Measurements from ENCODE around the gene MALRD1.
A peak's percentile ranks its signal among the peaks of the same experiment; 100 is the strongest.

MALRD1 gene

DNA sequence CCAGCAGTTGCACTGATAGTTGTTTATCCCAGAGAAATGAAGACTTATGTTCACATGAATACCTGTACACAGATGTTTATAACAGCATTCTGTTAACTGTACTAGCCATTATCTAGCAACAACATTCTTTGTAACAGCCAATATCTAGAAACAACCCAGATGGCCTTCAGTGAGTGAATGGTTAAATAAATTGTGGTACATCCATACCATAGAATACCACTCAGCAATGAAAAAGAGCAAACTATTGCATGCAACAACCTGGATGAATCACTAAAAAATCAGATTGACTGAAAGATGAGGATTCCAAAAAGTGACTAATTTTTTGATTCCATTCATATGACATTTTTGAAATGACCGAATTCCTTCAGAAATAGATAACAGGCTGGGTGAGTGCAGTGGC lies 360.3 kb downstream of the MALRD1 start:
- no peak for DNase-seq

DNA sequence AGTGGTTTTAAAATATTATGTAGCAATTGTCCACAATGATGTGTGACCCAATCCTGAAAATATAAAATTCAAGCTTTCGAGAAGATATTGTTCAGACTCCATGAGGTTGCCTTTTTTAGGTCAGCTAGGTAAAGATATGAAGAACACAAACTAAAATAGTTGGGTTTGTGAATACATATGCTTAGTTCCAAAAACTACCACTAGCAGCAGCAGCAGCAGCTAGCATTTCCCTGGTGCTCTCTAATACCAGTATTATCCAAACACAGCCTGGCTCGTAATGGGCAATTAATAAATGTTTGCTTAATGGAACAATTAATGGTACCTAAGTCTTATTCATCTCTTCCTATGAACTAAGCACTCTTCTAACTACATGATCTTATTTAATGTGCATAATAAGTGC lies 362.5 kb downstream of the MALRD1 start:
- no peak for DNase-seq

DNA sequence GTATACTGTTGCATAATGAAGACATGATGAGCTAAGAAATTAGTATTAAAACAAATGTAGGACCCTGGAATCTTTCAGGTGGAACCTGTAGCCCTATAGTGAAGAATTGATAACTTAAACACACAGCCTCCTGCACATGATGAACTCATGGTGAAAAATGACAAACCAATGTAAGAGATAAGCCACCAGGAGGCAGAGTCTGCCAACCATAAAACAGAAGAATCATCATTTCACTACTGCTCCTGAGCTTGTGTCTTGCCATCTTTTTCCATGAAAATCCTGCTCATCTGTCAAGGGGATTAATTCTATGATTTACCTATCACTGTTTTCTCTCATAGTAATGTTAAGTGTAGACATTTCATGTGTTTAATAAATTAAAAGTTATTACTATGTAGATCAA lies 363.9 kb downstream of the MALRD1 start:
- DNase-seq, result peak; percentile 42

DNA sequence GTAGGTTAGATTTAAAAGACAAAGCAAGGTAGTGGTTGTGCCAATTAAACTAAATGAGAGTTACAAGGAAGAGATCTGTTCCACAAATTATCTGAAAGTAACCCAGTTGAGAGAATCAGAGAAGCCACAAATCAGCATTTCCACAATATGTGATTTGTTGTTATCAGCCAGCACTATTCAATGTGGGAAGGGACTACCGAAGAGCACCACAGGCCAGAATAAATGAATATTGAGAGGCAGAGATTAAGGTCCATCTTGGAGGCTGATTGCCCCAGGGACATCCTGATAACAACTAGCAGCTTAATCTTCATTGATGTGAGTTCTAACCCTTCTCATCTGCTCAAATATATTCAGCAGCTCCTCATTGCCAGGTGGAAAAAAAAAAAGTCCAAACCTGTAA lies 367.6 kb downstream of the MALRD1 start:
- DNase-seq, result no peak

DNA sequence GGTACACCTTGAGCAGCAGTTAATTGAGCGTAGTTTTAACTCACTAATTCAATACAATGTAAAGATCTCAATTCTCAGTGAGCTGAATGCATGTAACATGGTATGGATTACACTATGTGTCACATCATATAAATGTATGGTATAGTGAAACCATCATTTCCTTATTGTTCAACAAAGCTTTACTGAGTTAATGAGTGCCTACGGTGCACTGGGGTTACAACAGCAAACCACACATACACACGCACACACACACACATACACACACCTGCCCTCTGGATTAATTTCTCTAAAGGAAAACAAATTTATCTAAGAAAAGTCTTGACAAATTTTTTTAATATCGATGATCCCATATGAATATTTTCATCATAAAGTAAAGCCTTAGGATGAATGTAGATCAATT lies 369.1 kb downstream of the MALRD1 start:
- DNase-seq, result no peak

DNA sequence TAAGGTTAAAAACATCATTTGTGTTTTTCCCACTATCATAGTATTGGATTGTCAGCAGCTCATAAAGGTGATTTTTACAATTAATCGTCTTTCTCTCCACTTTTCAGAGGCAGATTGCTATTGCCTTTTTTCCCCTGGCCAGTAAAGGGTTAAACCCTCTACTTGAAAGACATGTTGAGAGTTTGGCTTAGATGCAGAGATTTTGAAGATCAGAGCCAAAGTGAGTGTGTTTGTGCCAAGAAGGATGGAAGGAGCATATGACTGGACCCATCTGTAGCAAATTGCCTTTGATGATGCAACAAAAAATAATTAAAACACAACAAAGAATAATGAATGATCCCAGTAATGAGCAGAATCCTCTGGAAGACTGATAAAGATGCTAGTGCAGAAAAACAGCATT lies 373.1 kb downstream of the MALRD1 start:
- no peak for DNase-seq

DNA sequence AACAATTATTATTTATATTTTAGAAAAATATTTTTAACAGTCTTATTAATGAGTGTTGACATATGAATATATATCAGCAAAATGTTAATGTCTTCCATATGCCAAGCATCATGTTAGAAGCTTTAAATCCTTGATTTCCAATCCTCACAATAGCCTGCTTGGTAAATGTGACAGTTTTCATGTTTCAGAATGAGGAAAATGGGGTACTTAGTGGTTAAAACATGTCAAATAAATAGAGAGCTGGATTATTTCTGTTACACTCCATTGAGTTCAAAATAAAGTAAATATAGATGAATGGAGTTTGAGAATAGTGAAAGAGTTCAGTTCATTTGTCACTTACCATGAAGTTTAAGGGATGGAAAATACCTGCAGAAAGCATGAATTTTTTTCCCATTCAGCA lies 377.4 kb downstream of the MALRD1 start:
- no peak for DNase-seq

DNA sequence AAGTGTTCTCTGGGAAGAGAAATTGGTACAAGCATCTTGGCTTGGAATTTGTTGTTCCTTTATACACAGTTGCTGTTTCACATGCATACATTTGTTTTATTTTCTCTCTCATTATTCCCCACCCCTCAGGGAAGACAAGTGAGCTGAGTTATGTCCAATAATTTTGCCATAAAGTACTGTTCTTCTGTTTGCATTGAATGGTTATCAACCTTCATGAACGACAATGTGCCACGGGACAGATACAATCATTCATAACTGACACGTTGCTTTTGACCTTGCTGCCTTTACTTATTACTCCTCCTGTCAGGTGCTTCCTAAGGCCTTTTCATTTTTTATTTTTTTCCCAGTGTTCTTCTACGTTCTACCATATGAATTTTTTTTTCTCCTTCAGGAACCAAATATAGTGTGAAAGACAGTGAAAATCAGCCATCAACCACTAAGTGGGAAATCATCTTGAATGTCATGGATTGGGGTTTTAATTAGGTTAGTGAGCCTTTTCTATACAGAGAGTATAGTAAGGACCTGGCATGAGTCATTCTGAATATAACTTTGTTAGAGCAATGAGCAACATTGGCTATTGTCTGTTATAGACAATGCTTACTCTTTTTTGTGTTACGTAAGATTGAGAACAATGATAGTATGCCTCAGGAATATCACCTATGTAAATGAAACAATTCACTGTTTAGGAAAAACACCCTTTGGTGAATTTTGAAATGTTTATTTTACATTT lies 383.2 kb downstream of the MALRD1 start:
- no peak for DNase-seq

DNA sequence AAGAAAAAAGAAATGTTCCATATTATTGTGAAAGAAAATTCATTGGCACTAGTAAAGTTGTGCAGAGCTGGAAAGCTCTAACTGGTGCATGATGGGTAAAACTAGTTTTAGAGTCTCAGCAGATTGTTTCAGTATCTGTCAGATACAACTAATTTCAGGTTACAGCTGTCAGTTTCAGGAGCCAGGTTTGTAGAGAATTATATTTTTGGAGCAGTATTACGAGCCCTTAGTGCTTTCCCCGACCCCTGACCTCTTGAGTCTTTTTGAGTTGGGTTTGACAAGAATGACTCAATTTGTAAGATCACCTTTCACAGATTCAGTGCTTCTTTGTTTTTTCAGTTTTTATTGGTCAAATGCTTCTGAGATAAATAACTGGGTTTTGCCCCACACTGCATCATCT lies 401.3 kb downstream of the MALRD1 start:
- no peak for DNase-seq

DNA sequence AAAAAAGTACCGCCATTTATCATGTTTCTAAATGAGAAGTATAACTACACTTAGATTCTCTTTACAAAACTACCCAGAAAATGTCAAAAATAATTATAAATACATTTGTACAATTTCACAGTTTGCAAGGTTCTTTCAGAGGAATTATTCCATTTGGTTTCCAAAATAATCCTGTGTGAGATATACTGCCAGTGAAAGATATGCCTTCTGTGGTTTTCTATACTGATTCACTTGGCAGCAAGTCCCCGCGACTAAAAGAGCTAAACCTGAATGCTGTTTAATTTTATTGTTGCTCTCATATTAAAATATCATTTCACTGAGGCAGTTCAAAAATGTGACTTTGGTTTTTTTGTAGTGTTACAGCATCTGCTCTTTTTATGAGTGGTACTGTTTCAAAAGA lies 402.8 kb downstream of the MALRD1 start:
- DNase-seq, result no peak

DNA sequence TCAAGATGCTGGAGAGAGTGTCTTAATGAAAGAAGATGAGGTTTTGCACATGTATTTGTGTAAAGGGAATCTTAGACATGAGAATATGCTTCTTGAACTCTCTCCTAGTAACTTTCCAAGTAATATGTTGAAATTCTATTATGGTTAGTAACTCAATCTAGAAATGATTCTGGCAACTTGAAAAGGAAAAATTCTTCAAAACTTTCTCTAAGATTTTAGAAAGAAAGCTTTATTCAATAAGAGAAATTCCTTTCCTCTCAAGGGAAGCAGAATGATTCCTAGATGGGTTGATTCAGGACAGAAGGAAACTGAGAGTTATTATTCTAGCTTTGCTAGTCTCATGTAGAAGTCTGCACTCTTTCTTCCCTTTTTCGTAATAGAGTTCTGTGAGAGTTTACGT lies 403.3 kb downstream of the MALRD1 start:
- DNase-seq, result no peak

DNA sequence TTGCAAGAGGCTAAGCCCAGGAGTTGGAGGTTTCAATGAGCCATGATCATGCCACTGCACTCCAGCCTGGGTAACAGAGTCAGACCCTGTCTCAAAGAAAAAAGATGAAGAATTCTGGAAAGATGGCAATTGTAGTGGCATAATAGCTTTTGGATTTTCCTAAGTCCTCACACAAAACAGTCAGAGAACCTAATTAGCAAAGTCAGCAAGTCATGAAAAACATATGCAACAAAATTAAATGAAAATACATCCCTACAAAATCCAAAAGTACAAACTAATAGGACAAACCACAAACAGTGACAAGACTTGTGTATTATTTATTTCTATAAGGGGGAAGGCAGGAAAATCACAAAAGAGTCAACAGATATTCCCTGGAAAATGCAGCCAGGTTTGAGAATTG lies 405.4 kb downstream of the MALRD1 start:
- DNase-seq, result no peak

DNA sequence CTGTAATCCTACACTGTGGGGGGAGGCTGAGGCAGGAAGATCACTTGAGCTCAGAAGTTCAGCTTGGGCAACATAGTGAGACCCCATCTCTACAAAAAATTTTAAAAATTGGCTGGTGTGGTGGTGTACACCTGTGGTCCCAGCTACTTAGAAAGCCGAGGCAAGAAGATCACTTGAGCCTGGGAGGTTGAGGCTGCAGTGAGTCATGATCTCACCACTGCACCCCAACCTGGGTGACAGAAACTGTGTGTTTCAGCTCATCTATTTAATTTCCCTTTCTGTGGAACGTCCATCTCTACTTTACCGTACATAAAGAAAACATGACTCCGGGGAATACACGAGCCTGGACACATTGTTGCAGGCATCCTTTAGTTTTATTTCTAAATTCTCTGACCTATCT lies 413.0 kb downstream of the MALRD1 start:
- DNase-seq, result no peak

DNA sequence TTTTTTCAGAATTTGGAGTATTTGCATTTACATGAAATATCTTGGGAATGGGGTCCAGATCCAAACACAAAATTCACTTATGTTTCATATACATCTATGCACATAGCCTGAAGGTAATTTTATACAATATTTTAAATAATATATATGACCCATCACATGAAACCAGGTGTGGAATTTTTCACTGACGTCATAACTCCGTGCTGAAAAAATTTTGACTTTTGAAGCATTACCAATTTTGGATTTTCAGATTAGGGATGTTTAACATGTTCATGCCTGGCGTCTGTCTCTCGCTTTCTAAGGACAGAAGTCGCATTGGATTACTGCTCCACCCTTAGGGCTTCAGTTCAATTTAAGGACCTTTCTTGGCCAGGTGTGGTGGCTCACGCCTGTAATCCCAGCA lies 418.1 kb downstream of the MALRD1 start:
- DNase-seq, result no peak

DNA sequence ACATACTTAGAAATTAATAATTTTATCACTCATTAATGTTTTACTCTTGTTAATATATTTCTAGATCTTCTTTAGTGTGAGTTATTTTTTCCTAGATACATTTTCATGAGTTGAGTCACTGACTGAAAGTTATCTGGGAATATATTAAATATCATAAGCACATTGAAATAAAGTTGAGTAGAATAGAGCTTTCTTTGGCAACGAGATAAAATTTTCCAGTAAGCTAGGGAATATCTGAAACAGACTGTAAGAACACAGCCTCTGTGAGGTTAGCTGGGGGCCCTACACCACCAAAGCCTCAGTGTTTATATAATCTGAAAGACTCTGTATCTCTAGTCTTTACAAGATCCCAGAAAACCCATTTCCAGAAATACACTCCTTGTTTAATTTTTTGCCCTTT lies 419.8 kb downstream of the MALRD1 start:
- no peak for DNase-seq

DNA sequence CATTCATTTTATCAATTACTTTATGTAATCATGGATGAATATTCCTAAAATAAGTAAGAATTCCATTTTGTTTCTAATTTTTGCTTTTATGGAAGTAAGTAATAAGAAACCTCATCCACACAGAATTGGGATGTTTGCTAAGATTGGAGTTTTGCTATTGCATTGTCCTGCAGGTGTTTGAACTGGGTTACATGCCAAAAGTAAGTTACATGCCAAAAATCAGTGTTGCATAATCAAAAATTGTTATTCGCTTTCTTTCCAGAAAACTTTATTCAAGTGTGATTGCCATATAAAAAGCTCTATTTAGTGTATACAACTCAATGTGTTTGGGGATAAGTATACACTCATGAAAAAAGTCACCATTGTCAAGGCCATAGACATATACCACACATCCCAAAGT lies 420.9 kb downstream of the MALRD1 start:
- DNase-seq, result no peak

DNA sequence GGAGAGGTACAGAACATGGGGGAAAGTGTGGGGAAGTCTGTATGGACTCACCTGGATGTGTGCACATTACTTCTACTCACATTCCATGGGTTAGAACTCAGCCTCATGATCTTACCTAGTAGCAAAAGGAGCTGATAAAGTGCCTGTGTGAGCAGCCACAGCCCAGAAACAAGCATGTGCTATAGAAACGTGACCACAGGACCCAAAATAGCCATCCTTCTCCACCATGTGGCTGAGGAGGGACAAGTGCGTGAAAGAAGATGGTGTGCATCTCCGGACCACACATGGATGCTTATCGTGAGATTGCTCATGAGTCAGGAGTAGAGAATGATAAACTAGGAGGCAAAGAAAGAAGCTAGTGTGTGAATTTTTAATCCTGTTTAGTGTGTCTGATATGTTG lies 431.3 kb downstream of the MALRD1 start:
- no peak for DNase-seq

DNA sequence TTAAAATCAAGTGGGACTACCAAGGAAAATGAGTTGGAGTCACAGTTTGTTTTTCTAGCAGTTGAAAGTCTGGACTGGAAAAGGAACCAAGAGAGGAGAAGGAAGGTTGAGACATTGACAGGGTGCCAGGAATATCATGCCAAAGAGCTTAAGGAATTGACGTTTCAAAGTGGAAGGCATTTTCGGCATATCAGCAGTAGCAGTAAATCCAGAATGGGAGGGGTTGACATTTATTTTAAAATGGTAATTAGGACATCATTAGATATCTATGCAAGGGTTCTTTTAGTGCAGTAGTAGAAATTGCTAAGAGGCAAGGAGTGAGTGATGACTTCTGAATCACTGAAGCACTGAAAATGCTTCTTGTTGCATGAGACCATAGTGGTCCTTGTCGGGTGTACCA lies 431.8 kb downstream of the MALRD1 start:
- no peak for DNase-seq

DNA sequence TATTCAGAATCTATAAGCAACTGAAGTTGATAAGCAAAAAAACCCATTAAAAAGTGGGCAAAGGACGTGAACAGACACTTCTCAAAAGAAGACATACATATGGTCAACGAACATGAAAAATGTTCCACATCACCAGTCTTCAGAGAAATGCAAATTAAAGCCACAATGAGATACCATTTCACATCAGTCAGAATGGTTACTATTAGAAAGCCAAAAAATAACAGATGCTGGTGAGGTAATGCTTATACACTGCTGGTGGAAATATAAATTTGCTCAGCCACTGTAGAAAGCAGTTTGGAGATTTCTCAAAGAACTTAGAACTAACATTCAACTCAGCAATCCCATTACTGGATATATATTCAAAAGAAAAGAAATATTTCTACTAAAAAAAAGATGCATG lies 434.8 kb downstream of the MALRD1 start:
- no peak for DNase-seq

DNA sequence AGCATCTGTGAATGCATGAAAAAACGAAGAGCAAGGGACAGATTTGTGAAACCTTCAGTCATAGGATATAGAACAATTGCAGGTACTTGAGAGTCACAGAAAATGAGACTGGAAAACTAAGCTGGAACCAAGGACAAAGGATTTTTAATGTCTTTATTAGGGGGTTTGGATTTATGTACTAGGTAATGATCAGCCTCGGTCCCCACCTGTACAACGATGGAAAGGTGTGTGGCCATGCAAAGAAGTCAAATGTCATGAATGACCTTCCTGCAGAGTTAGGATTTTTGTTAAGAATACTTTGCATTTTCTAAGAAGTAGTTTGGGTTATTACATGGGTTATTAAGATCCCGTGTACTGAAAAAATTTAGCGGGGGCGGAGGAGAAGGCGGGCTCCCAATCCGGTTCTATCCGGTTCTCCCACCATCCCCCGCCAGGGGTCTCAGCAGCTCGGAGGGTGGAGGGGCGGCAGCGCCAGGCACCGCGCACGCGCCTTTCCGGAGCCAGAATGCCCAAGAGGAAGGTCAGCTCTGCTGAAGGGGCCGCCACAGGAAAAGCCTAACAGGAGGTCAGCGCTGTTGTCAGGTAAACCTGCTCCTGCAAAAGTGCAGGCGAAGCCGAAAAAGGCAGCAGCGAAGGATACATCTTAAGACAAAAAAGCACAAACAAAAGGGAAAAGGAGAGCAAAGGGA lies 440.1 kb downstream of the MALRD1 start:
- peak; percentile 44 for DNase-seq

DNA sequence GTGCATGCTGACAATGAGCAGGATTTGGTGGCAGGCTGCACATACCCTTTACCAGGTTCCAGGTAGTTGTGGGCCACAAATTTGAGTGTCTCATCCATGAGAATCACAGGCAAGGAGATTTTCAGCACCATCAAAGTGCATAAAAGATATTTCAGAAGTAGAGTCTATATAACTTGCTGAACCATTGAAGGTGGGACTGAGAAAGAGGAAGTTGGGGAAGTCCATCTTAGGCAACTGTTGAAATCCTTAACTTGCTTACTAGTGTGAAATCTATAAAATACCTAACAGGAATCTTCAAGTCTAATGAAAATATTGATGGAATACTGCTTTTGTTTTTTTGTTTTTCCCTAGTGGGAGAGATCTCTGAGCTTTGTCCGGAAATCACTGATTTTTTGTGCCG lies 442.6 kb downstream of the MALRD1 start:
- DNase-seq, result peak; percentile 35

DNA sequence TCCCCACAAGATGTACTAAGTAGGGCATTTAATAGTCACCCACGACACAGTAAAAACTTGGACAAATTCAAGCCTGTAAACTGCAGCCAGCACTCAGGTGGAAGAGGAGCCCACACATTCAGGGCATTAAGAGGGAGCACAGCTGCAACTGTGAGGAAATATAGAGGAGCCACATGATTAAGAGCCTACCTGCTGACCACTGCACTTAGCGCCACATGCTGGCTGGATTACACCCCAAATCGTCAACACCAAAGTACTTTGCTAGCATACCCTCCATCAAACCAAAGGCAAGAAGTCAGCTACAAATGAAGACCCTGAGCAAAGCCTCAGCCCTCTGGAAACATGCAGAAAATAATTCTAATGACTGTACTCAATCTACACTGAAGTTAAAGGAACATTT lies 445.3 kb downstream of the MALRD1 start:
- DNase-seq, result no peak

DNA sequence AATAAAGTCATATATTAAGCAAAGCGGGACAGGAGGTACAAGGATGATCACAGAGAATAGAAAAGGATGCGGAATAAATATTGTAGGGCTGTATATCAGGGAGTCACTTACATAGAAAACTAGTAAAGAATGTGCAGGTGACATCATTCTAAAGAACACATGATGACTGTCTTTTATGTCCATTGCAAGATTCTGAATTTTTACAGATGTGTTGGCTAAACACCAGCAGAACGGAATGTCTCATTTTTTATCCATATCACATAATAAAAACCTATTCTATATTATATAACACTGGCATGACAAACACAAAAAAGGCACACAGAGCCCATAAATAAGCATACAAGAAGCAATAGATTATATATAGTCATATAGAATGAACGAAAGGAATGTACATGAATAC lies 448.4 kb downstream of the MALRD1 start:
- DNase-seq, result no peak

DNA sequence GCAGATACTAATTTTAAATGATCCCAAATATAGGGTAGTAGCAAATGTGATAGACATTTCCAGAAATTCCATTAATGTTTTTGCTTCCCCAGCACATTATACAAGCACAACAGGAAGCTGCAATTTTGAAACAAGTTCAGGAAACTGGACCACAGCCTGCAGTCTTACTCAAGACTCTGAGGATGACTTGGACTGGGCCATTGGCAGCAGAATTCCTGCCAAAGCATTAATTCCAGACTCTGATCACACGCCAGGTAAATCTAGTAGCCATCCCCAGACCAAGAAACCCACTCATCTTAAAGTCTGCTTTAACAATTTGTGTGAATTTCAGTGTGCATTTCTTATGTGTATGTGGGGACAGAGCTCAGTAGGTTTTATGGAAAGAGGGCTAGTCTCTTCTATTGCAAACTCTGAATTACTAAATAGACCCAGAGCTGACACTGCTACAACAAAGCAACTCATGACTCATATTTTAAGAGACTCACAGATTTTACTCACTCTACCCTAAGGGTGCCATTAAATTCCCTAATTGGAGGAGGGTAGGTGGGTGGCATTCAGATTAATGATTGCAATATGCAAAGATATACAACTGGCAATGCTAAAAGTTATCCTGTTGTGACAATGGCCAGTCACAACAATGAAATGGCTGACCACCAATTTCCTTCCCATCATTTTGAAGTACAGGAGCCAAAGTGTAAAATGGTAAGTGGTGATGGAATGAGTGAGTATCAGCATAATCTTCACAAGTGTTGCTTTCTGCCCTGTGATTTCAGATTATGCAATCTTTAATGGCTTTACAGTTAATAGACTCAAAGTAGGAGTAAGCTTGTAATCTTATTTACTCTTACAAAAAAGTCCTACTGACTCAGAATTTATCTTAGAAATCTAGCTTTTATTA lies 450.0 kb downstream of the MALRD1 start:
- DNase-seq, result no peak
